Stimulated activated CD4-positive, alpha-beta T cell treated with anti-CD3 and anti-CD28 coated beads, Interleukin-2, amount 100 ng/mL, for 4 hours (primary cell): ENCODE data around the gene METTL23.
A peak's percentile ranks its signal among the peaks of the same experiment; 100 is the strongest.

Experiments used
- DNase-seq: peaks from one replicate; pipeline ENCODE4 v3.0.0-alpha.2; 2020; ENCODE audit warnings: low read depth

METTL23 gene

DNA sequence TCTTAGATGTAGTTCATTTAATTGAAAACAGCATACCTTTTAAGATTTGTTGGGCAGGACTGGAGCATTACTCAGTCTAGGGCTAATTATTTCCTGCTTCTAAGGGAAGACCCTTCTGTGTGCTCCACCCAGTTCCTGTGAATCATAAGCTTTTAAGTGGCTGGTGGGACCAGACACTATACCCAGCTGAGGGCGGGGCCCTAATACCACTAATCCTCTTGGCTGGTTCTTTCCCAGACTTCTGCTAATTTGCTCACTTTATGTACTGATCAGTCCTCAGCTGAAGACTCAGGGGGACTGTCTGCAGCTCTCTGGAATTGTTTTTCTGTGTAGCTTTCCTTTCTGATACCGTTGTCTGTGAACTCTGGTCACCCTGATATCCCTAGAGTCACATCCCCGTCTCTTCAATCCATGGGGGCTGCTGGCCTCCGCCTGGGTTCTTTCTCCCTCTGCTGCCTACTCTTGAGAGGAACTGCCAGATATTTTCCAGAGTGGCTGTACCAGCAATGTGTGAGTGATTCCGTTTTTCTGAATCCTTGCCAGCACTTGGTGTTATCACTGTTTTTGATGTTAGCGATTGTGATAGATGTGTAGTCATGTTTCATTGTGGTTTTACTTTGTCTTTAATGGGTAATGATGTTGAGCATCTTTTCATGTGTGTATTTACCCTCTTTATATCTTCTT is 46.3 kb downstream of the METTL23 start:
- DNase-seq = peak; percentile 43

DNA sequence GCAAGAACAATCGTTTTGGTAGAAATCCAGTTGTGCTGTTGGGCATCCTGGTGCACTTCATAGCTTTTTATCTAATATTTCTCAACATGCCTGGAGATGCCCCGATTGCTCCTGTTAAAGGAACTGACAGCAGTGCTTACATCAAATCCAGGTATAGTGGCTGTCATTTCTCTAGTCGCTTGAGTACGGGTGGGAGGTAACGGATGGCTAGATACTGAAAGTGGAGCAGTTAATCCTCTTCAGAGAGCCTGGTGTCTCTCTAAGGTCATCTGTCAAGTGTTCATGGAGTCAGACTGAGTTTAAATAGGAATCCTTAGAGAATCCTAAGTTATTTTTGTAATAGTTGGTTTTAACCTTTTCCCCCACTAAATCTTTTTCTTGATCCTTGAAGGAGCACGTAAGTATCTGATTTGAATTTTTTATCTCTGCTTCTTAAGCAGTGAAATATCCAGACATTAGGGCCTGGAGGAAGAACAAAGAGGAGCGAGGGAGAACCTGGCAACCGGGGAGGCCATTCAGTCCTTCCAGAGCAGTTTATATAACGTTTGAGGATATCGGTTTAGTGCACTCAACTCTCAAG is 48.5 kb downstream of the METTL23 start:
- DNase-seq = no peak

DNA sequence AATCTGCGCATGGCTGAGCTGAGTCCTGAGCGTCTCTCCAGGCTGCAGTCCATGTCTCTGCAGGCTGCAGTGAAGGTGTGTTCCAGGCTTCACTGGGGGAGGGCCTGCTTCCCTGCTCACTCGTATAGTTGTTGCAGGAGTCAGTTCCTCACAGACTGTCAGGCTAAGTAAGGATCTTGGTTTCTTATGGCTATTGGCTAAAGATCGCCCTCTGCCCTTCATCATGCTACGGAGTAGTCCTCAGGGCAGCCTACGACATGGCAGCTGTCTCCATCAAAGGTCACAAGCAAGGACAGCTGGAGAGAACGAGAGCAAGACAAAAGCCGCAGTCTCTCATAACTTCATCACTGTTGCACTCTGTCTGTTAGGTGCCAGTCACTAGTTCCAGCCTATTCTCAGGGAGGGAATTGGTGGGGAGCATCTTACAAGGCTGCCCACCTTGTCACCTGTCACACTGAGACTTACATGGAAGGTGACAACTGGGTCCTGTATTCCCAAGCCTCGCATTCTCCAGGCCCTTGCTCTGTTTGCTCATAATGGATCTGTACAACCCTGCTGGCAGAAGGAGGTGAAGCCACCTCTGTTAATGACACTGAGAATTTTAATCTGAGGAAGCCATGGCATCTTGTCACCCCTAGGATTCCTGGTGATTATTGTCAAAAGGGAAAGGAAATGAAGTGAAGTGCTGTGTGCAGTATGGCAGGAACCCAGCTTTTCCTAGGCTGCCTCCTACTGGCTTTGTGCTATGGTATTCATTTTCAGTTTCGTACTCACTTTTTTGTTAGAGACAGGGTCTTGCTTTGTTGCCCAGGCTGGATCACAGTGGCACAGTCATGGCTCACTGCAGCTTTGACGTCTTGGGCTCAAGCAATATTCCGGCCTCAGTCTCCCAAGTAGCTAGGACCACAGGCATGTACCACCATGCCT is 54.7 kb downstream of the METTL23 start:
- no peak for DNase-seq

DNA sequence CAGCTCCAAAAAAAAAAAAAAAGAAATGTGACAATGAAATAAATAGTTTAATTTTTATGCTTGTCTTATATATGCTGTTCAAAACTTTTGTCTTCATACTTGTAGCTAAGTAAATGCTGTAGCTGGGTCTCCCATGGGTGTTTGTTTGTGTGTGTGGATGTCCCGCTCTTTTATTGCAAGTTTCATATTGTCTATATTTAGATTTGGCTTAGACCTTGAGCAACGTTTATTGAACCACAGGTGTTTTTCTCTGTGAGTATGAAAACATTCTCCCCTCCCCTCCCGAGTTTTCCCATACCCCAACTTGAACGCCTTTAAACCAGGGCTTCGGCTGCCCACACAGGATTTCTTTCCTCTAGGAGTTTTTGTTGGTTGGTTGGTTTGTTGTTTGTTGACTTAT is 56.5 kb downstream of the METTL23 start:
- no peak for DNase-seq
